Keratinocyte (primary cell): ENCODE measurements around the gene EXOC4.

Experiments
- EZH2 ChIP-seq: IDR thresholded peaks from one replicate; pipeline ENCODE4 v1.6.1; 2012; ENCODE audit warnings: inconsistent platforms, mild to moderate bottlenecking, low read length, moderate library complexity
- TF ChIP-seq, protein P1 (sequence below), 3 experiments: IDR thresholded peaks in 1 of 3; conservative IDR thresholded peaks in 1 of 3; optimal IDR thresholded peaks in 1 of 3; 2 replicates in 2 of 3; 3 replicates in 1 of 3; pipeline versions ENCODE3 to v1.5.1; 2011; ENCODE audit warnings: low read length in 3 of 3, mild to moderate bottlenecking in 3 of 3, moderate library complexity in 2 of 3, control low read depth in 1 of 3, inconsistent platforms in 1 of 3; ENCODE audit not compliant: insufficient read depth in 2 of 3; ENCODE audit errors: extremely low read depth in 1 of 3

DNA sequence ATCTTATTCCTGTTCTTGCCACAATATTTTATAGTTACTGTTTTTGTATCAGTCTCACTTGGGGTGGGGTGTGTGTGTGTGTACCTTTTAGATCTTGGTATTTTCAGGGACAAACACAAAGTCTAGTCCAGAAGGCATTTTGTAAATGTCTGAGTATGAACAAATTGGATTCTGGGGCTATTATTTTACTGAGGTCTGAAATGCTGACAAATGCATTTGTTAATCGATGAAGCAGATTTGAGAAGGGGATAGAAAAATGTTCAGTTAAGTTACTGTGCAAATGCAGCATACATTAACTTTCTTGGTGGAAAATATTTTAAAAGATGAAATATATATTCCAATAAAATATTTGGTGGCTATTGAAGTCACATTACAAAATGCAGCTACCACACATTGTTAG lies 267.4 kb downstream of the EXOC4 start:
- TF ChIP-seq, protein P1, sequence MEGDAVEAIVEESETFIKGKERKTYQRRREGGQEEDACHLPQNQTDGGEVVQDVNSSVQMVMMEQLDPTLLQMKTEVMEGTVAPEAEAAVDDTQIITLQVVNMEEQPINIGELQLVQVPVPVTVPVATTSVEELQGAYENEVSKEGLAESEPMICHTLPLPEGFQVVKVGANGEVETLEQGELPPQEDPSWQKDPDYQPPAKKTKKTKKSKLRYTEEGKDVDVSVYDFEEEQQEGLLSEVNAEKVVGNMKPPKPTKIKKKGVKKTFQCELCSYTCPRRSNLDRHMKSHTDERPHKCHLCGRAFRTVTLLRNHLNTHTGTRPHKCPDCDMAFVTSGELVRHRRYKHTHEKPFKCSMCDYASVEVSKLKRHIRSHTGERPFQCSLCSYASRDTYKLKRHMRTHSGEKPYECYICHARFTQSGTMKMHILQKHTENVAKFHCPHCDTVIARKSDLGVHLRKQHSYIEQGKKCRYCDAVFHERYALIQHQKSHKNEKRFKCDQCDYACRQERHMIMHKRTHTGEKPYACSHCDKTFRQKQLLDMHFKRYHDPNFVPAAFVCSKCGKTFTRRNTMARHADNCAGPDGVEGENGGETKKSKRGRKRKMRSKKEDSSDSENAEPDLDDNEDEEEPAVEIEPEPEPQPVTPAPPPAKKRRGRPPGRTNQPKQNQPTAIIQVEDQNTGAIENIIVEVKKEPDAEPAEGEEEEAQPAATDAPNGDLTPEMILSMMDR (optimal IDR thresholded peaks at IDR 0.05 in 1 of 3, IDR thresholded peaks at IDR 0.05 in 1 of 3, conservative IDR thresholded peaks at IDR 0.05 in 1 of 3; ENCODE audit: extremely low read depth in 1 of 3, insufficient read depth in 2 of 3, low read length in 3 of 3), result no peak
- no peak for TF ChIP-seq EZH2
